Measurements from ENCODE around the gene LRRN4. TPM values are rescaled to one million over a fixed set of nuclear protein-coding genes. Genes with fewer than 3 reads are reported as not detected.

LRRN4 gene
- total and polyA plus RNA-seq, 9 of the 15 experiments (the other 6 are each of a cell fraction or from before 2014, with no cell fraction given) = not detected

GRCh38 chr20:6028818-6029217 is 25.0 kb downstream of the LRRN4 start:
- no peak overlapping the region for H3K4me3 ChIP-seq
- ChIA-PET CTCF (ENCODE audit: low intra/inter-chr PET ratio) (no interaction called here), POLR2A (no interaction called here)
- H4K20me1 ChIP-seq (replicated peaks; ENCODE audit: control insufficient read depth, insufficient read depth, low read length) = no peaks in the 10 kb centered on the region
- H3K27me3 ChIP-seq (ENCODE audit: control insufficient read depth in 2 of 2, insufficient read depth in 2 of 2, low read length in 2 of 2) = no peaks in the 10 kb centered on the region
- no peaks in the 10 kb centered on the region for H3K9me1 ChIP-seq (ENCODE audit: control insufficient read depth, insufficient read depth, low read length)
- H3K4me2 ChIP-seq (ENCODE audit: insufficient read depth, low read length) = no peak overlapping the region
- no peak overlapping the region for H2AFZ ChIP-seq (ENCODE audit: low read depth, low read length)
- in situ Hi-C loops (cut with MboI) = no loop called here
- DNase-seq (ENCODE audit: extremely low read depth in 1 of 4, low spot score in 3 of 4) (no peak), FAIRE-seq (no peak), ATAC-seq (no peak)
- BruUV-seq (replicated peaks) = no TSS peak
- peaks cover 3 to 9% of the 10 kb centered on the region in 2 experiments; a peak in 4 of 5 replicates for H3K4me1 ChIP-seq (replicated peaks in 1 of 2; ENCODE audit: control insufficient read depth in 2 of 2, insufficient read depth in 2 of 2, low read length in 2 of 2)
- H3K79me2 ChIP-seq (ENCODE audit: control insufficient read depth, insufficient read depth, low read length) = peaks cover 35% of the 10 kb centered on the region
- peaks cover 3% of the 10 kb centered on the region; the same call in 1 of the 2 replicates for H3K9me3 ChIP-seq (replicated peaks; ENCODE audit: control insufficient read depth, insufficient read depth, low read depth, low read length)
- H3K9ac ChIP-seq (ENCODE audit: insufficient read depth in 1 of 2, low read depth in 2 of 2, low read length in 2 of 2) = no peak overlapping the region
- intact Hi-C loops (cut with micrococcal nuclease) = no loop called here
- TF ChIP-seq ZNF780A (CRISPR knock-in tag; IDR thresholded peaks at IDR 0.05) (no peak), PRMT5 (CRISPR knock-in tag; IDR thresholded peaks at IDR 0.05) (no peak), RAD51 (IDR thresholded peaks at IDR 0.05; ENCODE audit: borderline replicate concordance, low read depth) (no peak), ZFP1 (CRISPR knock-in tag; IDR thresholded peaks at IDR 0.05) (no peak), TCF15 (CRISPR knock-in tag; IDR thresholded peaks at IDR 0.05) (no peak), MLLT1 (IDR thresholded peaks at IDR 0.05) (no peak), NR1H2 (CRISPR knock-in tag; IDR thresholded peaks at IDR 0.05) (no peak)
- no peak overlapping the region for H3K27ac ChIP-seq (ENCODE audit: extremely low read depth, low read depth, low read length)
- H3K36me3 ChIP-seq (ENCODE audit: control insufficient read depth, insufficient read depth, low read length) = peaks cover 58% of the 10 kb centered on the region
